Eye (tissue), 1 donor: Measurements from ENCODE around the gene ERC2.
A peak's percentile ranks its signal among the peaks of the same experiment; 100 is the strongest.

Source experiments
- DNase-seq: peaks from one replicate; pipeline ENCODE4 v3.0.0-alpha.2; 2015

The ERC2 gene

GRCh38 chr3:56365905-56366640, 102.2 kb downstream of the ERC2 start:
- no peak for DNase-seq

- DNase-seq: no peak
Observed at GRCh38 chr3:56364665-56365064, 103.6 kb downstream of the ERC2 start.

DNA sequence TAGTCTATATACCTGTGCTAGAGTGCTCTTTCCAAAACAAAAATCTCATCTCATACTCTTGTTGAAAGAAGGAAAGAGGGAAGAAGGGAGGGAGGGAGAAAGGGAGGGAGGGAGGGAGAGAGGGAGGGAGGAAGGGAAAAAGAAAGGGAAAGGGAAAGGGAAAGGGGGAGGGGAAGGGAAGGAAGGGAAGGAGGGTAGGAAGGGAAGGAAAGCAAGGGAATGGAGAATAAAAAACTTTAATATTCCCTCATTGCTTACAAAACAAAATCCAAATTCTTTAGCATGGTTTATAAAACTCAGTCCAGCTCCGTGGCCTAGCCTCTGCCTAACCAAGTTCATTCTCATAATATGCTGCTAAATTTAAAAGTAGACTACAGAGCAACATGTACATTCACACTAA, 104.5 kb downstream of the ERC2 start:
- DNase-seq: no peak

DNA sequence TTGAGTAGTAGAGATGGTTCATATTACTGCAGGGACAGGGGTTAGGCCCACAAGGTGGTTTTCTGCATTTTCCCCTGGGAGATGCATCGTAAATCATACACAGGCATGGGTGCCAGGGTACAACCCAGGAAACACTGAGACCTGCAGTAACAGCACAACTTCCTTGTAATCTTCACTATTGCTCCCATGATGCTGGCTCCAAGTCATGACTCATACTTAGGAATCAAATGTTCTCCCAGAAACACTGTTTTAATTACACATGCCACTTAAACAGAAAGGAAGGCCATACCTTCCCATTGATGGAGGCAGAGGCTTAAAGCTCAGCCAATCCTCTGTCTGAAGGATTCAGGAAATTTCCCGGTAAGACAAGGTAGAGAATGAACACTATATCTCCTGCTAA, 106.5 kb downstream of the ERC2 start:
- DNase-seq: no peak

- DNase-seq: peak; percentile 57
Observed at GRCh38 chr3:56357266-56357665, 111.0 kb downstream of the ERC2 start.

DNA sequence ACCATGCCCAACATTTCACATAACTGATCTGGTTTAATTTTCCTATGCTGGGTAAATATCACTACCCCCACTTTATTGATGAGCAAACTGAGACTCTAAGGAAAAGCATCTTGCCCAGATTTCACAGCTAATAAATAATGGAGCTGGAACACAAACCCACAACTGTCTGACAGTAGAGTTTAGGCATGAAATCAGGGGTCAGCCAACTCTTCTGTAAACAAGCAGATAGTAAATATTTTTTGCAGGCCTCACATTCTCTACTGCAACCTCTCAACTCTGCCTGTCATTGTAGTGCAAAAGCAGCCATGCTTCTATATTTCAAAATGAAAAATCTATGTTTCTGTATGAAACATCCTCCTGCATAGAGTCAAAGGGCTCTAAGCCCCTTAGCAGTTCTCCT, 111.5 kb downstream of the ERC2 start:
- no peak for DNase-seq

DNA sequence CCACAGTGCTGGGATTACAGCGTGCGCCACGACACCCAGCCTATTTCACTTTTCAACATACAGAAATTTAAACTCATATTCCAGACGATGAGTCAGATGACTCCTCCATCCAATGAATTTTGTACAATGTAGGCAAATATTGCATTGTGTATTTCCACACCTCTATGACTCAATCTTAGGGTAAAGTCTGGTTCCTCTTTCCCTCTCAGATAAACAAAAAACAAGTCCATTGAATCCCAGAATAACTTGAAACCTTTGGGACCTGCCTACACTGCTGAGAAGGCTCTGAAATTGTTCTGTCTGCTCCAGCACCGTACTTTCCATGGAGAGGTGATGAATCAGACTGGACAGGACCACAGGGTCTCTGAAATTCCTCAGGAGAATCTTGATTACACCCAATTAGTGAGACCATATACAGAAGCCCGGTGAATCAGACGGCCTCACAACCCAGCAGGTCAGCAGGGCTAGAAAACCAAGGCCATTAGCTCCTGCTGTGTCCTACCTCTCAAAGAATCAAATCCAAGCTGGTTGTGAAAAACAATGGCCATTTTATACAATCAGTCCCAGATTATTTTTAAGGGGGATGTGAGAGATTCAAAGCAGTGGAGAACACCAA, 112.6 kb downstream of the ERC2 start:
- DNase-seq: peak; percentile 76

DNA sequence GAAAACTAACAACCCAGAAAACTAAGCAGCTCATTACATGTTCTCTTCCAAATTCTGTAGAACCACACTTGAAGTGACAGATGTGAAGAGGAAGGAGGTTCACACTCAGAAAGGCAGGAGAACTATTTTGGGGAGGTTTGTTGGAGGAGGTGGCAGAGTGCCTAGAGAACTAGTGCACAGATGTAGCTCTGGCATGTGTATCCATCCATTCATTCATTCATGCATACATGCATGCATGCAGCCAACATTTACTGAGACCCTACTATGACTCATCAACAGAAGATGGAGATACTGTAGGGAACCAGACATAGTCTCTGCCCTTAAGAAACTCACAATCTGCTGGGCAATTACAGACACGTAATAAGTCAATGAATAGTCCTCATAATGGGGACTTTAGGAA, 116.7 kb downstream of the ERC2 start:
- DNase-seq: no peak

DNA sequence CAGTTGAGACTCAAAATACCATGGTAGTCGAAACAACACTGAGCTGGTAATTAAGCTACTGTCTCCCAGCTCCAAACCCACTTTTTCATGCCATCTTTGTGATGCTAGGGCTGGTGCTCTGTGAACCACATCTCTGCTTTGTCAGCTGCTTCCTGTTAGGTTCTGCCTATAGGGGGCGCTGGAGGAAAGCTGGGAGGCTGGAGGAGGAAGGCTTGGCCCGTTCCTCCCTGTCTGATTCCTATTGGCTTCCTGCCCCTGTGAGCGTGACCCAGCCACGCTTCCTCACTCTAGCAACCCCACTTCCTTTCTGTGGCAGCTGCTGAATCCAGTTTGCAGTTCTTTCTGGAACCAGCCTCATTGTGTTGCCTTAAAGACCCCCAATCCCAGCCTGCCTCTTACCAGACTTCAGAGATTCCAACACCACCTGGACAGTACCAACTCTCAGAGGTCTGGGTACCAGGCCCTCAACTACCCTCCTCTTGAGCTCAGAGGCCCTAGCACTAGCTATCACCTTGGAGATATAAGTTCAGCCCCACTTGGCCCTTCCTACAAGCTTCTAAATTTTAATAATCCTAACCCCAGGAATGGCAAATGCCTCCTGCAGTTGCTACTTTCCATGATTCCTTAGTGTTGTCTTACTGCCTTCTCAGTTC, 120.9 kb downstream of the ERC2 start:
- DNase-seq: peak; percentile 48

GRCh38 chr3:56342475-56342874, 125.8 kb downstream of the ERC2 start:
- no peak for DNase-seq

DNA sequence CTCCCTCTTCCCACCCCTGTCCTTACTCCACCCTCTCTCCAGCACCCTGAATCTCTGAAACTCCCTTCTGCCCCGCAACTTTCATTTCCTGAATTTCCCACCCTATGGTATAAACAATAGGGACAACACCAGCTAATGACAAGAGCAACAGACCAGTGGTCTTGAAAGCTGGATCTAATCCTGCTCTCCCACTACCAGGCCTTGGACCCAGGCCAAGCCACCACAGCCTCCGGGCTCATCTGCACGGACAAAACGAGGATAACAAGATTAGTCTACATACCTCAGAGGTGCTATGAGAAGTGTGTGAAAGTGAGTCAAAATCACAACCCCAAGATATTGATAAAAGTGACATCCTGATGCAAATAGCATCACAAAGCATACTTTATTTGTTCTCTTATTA, 128.6 kb downstream of the ERC2 start:
- no peak for DNase-seq

- no peak for DNase-seq
Observed at GRCh38 chr3:56339244-56339643, 129.0 kb downstream of the ERC2 start.

- DNase-seq: no peak
Observed at GRCh38 chr3:56336023-56336422, 132.2 kb downstream of the ERC2 start.

- no peak for DNase-seq
Observed at GRCh38 chr3:56324473-56324872, 143.8 kb downstream of the ERC2 start.

DNA sequence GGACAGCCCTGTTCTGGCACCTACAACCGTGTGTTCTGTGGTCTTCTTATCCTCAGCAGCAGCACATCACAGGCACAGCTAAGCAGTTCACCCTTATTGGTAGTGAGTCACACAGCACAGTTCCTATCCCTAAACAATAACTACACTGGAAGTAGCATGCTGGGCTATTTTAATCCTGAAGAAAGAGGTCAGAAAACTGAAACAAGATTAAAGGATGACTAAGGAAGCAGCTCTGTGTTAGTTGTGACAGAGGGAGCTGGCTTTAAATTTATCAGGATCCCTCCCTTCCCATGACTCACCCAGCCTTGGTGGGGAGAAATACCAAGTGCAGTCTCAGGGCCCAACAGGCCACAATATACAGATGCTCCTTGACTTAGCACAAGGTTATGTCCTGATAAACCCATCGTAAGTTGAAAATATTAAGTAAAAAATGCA, 144.3 kb downstream of the ERC2 start:
- DNase-seq: no peak

- no peak for DNase-seq
Observed at GRCh38 chr3:56322862-56323261, 145.4 kb downstream of the ERC2 start.

- DNase-seq: no peak
Observed at GRCh38 chr3:56321892-56322291, 146.4 kb downstream of the ERC2 start.

DNA sequence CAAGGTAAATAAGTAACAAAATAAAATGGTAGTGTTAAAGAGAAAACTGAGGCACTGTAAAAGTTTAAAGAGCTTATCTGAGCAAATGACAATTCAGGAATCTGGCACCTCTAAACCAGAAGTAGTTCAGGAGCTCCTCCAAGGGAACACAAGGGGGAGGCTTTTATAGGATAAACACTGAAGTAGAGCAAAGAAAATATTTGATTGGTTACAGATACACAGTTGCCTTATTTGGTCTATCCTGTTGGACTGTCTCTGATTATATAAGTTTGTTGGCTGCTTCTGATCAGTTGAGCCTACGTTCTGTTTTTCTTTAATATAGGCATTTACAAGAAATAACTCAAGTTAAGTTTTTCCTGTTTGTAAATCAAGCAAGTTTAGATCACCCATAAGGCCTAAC, 146.9 kb downstream of the ERC2 start:
- DNase-seq: no peak

GRCh38 chr3:56320883-56321282, 147.4 kb downstream of the ERC2 start:
- DNase-seq: peak; percentile 50

- DNase-seq: no peak
Observed at GRCh38 chr3:56318891-56319290, 149.4 kb downstream of the ERC2 start.

- no peak for DNase-seq
Observed at GRCh38 chr3:56316944-56317343, 151.3 kb downstream of the ERC2 start.

DNA sequence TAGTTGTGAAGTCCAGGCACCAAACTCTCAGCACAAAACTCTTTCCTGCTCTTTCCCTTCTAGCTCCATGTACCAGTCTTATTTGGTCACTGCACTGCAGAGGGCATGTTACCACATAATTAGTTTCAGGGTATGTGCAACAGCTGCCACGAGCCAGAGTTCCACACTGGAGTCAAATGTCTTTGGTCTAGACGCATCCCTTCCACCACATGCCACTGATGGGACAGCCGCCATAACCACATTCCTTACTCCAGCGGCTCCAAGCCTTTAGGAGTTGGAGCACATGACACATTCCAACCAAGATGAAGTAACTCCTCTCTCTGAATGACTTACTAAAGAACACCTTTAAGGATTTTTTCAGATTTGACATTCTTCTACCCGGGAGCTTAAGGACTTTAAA, 153.4 kb downstream of the ERC2 start:
- peak; percentile 53 for DNase-seq

GRCh38 chr3:56309465-56309864, 158.8 kb downstream of the ERC2 start:
- no peak for DNase-seq

DNA sequence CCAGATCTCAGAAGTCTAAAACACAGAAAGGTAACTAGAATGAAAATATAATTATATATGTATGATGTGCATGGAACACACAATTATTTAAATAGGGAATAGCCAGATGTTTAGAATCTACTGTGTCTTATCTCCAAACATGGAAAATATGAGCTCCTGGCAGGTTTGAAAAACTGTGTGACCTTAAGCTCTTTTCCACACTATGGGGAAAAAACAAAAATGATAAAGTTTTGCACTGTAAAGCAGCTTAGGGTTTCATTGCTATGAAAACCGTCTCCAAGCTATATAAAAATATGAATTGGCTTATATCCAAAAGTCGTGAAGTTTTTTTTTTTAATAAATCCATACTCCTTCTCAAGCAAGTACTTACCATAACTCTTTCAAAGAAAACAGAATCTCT, 159.8 kb downstream of the ERC2 start:
- no peak for DNase-seq
